GM21717 (cell line): Measurements from ENCODE around the gene SETBP1.

Source experiments
- ATAC-seq: cut with Tn5 transposase; IDR thresholded peaks from one replicate; pipeline ENCODE4 v1.9.1; 2021; ENCODE audit warnings: mild to moderate bottlenecking, moderate library complexity; ENCODE audit not compliant: unreplicated experiment

Gene SETBP1

GRCh38 chr18:44704135-44704789 lies 23.6 kb downstream of the SETBP1 start:
- ATAC-seq = no peak

- no peak for ATAC-seq
Measured at GRCh38 chr18:44705075-44705675, 24.5 kb downstream of the SETBP1 start.

- no peak for ATAC-seq
Measured at GRCh38 chr18:44708451-44709083, 27.9 kb downstream of the SETBP1 start.

DNA sequence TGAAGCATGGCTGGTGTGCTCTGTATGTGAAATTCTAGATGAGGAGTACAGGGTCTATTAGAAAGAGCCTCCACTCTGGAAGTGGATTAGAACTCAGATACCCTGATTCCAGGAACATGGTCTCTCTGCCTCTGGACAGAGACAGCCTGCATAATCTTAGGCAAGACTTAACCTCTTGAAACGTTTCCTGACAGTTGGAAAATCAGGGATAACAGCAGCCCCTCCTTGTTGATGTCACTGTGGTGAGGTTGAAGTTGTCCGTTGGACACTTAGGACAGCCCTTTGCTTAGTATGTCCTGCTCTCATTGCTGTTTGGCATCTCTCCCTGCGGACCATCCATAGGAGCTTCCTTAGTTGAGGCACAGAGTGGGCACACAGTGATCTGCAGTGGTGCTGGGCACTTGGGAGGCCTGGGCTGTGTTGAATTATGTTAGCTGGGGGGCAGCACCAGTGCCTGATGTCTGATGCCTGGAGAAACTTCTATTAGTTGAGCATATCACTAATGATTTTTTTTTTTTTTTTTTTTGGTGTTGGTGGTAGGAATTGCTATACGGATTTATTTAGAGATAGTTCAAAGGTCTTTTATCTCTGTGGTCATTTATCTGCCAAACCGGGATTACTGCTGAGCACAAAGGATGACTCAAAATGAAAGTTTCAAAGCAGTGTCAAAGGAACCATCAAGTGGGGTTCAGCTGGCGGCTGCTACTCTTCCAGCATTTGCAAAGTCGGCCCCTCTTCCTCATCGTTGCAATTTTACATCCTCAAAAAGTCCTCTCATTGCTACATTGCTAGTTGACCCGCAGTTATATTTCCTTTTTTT lies 28.8 kb downstream of the SETBP1 start:
- peak; percentile 99 for ATAC-seq

DNA sequence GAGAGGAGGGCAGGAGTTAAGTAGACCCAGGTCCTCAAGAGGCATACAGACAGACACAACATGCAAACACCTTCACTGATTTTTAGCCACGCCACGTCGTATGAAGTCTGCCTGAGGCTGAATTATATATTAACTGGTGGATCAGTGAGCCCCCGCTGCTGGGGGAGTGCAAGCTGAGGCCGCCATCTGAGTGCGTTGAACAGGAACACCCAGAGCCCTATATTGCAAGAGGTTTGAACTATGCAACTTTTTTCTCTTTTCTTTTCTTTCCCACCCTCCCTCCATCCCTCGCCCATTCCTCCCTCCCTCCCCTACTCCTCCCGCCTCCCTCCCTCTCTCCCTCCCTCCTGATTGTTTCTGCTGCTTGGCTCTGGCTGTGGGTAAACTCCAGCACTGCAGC lies 30.2 kb downstream of the SETBP1 start:
- no peak for ATAC-seq

DNA sequence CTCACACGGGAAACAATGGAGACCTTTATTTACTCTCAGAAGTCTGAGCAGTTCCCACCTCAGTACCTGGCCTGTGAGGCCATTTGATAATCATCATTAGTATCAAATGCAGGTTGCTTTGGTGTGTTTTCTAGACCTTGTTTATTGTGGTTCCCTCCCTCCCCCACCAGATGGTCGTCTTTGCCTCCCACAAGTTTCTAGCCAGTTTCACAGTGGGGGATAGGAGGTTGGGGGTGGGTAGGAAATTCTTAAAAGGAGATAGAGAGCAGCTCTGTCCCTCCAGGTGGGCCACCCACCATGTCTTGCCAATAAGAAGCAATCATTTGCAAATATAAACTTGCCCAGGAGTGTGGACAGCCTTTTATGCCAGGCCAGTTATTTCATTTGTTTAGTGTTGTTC lies 31.3 kb downstream of the SETBP1 start:
- ATAC-seq = no peak

DNA sequence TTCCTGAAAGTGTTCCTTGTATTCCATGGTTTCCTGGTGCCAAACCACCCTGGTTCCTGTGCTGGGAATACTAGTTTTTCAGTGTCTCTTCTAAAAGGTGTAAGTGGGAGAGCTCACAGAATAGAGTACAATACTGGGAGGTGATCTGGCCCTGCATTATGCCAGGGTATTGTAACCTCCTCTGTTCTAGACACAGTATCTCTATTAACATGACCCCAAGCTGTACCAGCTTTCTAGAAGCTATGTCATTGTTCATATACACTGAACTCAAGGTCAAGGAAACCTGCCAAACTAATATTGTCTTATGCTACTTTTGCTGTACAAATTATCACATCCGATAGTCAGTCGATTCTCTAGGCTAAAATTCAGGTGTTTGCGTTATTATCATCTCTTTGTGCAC lies 32.7 kb downstream of the SETBP1 start:
- ATAC-seq = no peak

- no peak for ATAC-seq
Measured at GRCh38 chr18:44714376-44714775, 33.7 kb downstream of the SETBP1 start.

DNA sequence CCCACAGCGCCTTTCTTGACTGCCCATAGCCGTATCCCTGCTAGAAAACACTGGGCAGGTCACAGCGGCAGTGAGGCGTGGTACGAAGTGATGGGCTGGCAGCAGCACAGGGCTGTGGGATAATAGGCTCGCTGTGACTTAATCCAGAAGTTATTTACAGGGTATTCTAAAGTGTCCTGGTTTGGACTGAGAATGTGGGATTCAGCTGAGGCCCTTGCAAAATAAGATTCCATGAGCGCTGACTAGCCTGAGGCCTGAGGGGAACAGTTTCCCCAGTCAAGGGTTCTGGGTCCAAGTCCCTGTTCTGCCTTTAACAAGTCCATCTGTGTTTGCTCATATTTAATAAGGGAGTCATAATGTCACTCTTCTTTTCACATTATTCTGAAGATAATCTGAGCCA lies 34.6 kb downstream of the SETBP1 start:
- no peak for ATAC-seq

DNA sequence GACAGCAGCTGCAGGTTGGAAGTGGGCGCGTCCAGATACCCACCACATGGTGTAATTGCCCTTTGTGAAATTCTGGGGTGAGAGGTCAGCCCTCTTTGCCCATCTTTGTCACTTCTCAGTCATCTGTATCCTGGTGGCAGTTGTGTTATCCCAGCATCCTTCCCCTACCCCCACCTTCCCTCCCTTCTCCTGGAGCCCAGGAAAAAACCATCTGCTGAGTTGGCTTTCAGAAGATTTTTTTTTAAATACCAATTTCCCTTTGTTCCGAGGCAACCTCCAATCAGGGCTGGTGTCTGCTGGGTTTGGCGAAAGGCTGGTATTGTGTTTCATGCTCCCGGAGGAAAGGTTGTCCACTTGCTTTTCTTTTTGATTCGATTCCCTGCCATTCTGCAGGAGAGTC lies 35.2 kb downstream of the SETBP1 start:
- ATAC-seq = no peak

- no peak for ATAC-seq
Measured at GRCh38 chr18:44716697-44717163, 36.0 kb downstream of the SETBP1 start.

DNA sequence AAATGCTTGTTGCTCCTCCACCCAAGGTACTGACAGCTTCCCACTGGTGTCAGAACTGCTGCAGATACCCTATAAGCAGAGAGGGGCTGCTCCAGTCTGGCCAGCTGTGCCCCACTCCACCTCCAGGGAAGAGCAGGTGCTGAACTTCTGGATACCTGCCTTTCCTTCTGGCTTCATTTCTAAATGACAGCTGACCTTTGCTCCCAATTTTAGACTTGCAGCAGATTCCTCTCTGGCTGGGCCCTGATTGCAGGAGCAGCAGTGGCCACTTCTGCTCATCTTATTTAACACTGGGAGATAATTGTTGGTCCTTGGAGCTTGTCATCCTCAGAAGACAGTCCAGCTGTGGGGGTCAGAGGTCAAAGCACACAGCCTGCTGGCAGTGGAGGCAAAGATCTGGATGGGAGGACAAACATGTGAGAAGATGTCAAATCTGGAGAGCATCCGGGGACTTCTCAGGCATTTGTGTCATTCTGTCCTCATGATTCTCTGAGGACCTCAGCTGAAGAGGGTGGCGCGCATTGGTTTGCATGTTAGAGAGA lies 38.9 kb downstream of the SETBP1 start:
- ATAC-seq = no peak

DNA sequence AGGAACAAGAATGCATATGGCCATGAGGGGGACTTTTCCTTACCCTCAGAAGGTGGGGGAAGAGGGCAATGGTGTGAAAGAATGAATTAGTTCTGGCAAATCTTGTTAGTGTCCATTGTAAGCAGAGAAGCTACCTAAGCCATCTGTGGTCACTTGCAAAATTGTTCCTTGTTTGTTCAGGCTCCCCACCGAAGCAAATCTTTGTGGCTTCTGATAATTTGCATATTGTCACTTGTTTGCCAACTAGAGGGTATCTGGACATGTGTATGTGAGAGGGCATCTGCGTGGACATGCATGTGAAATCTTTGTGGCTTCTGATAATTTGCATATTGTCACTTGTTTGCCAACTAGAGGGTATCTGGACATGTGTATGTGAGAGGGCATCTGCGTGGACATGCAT lies 41.1 kb downstream of the SETBP1 start:
- peak; percentile 39 for ATAC-seq

DNA sequence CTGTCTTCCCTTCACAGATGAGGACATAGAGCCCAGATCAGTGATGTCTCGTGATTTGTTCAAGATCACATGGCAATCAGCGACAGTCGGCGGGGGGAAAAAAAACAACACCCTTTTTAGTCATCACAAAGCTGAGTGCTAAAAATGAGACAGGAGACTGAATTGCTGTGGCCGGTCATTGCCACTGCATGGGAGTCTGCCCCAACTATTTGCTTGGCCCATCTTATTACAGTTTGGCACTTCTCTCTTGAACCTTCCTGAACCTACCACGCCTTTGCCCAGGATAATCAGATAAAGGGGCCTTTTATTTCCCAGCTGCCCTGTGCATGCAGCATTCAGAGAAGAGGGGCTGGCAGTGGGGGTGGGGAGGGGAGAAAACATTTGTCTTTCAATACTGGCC lies 42.7 kb downstream of the SETBP1 start:
- ATAC-seq = no peak

DNA sequence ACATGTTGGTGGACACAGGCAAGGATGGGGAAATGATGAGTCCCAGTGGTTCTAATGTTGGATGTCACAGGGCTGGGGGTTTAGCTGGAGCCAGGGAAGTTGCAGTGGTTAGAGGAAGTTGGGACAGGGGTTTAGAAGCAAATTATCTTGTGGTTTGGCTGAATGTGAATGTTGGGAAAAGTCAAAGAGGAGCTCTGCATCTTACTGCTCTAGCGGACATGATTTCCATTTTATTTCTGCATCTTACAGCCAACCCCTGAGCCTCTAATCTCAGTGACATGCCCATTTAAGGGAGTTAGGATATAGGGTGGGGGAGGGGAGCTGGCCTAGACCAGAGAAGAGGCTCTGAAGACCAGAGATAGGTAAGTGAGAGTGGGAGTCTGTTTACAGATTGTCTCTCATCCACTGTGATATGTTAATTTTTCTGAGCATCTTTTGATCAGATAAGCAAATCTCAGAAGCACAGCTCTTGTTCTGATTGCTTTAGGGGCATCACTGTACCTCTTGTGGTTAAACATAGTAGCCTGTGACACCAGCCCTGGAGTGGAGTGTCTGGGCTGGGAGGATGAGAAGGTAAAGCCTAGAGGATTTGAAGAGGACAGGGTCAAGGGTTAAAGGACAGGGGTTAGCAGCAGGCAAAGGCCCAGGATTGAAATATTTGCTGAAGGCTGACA lies 43.6 kb downstream of the SETBP1 start:
- no peak for ATAC-seq

GRCh38 chr18:44725300-44726058 lies 44.8 kb downstream of the SETBP1 start:
- ATAC-seq = peak; percentile 54

- ATAC-seq = no peak
Measured at GRCh38 chr18:44726059-44726421, 45.4 kb downstream of the SETBP1 start.

DNA sequence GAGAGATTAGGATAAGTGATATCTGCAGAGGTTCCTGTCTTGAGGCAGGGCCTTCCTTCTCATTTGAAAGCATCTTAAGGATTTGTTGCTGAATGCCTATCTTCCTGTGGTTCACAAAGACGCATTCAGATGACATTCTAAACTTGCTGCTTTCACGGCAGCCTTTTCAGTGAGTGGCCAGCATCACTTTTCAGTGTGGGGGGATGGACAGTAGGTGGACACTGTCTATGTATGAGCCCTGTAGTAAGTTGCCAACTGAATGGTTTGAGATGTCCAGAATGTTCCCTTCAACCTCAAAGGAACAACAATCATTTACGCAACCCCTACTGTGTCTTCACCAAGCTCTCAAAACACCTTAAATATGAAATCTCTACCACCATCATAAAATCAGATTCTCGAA lies 46.6 kb downstream of the SETBP1 start:
- no peak for ATAC-seq

GRCh38 chr18:44729631-44730101 lies 49.0 kb downstream of the SETBP1 start:
- ATAC-seq = no peak
